Lung (tissue), 12 donors: Measurements from ENCODE around the gene NRCAM. TPM values are rescaled to one million over a fixed set of nuclear protein-coding genes. Genes with fewer than 3 reads are reported as not detected.

Source experiments
- ATAC-seq: fragments of 200-7000 bp; cut with Tn5 transposase; one replicate; pipeline ENCODE4 v1.9.1; 2020; ENCODE audit warnings: moderate number of reproducible peaks; ENCODE audit not compliant: insufficient read depth, low FRiP score
- DNase-seq, 3 donors: peaks; one replicate each; pipeline ENCODE4 v3.0.0-alpha.2; 2013 to 2017
- H3K27ac ChIP-seq, 2 donors: one replicate each; pipeline ENCODE4 v1.5.1; 2013; ENCODE audit warnings: mild to moderate bottlenecking in 2 of 2, moderate library complexity in 2 of 2, control low read depth in 1 of 2, inconsistent platforms in 1 of 2, low read depth in 1 of 2, low read length in 1 of 2
- H3K27me3 ChIP-seq, 3 donors: one replicate each; pipeline ENCODE4 v1.5.1; 2013; ENCODE audit warnings: low read length in 2 of 3; ENCODE audit not compliant: control insufficient read depth in 3 of 3, insufficient read depth in 3 of 3
- H3K36me3 ChIP-seq, 4 donors: one replicate each; pipeline ENCODE4 v1.5.1; 2013; ENCODE audit warnings: low read length in 4 of 4, mild to moderate bottlenecking in 1 of 4, moderate library complexity in 1 of 4; ENCODE audit not compliant: control insufficient read depth in 4 of 4, insufficient read depth in 4 of 4
- H3K4me1 ChIP-seq, 5 donors: one replicate each; pipeline ENCODE4 v1.5.1; 2013; ENCODE audit warnings: low read length in 5 of 5, mild to moderate bottlenecking in 2 of 5, moderate library complexity in 1 of 5; ENCODE audit not compliant: control insufficient read depth in 5 of 5, insufficient read depth in 5 of 5
- H3K4me3 ChIP-seq: one replicate; pipeline ENCODE4 v1.5.1; 2013; ENCODE audit warnings: mild to moderate bottlenecking, control low read depth, moderate library complexity
- H3K9ac ChIP-seq, 2 donors: one replicate each; pipeline ENCODE4 v1.5.1; 2013; ENCODE audit warnings: low read length in 2 of 2, control low read depth in 1 of 2; ENCODE audit not compliant: insufficient read depth in 1 of 2
- H3K9me3 ChIP-seq, 4 donors: one replicate each; pipeline ENCODE4 v1.5.1; 2013; ENCODE audit warnings: low read length in 3 of 4, mild to moderate bottlenecking in 1 of 4, moderate library complexity in 1 of 4; ENCODE audit not compliant: control insufficient read depth in 4 of 4, insufficient read depth in 3 of 4
- WGBS, 2 donors: extraction: QIAGEN DNeasy Blood & Tissue Kit; methylation state at CpG; one replicate each; pipeline ENCODE4 v1.1.7; 2013; 5-methylcytosine and 5-hydroxymethylcytosine counted together
- polyA plus RNA-seq, 2 donors: library from polyadenylated mRNA; stranded (reverse); fragments of 200-250 nt; gene quantifications; one replicate each; pipeline ENCODE4 v1.2.1, GENCODE V29; 2013
- total RNA-seq, 2 donors: library from RNA; depleted of rRNA in 1 of 2; stranded (reverse); fragments of >200 nt in 1 of 2; gene quantifications; one replicate each; pipeline ENCODE4 v1.2.1, GENCODE V29; 2014 to 2021
- TF ChIP-seq, protein P1 (sequence below): IDR thresholded peaks from 2 replicates; pipeline ENCODE4 v1.5.1; 2012; ENCODE audit warnings: mild to moderate bottlenecking; ENCODE audit errors: control extremely low read depth, extremely low read depth
- donor health status: control.
- donor health status: control.
- donor health status: Bipolar disorder and iron deficiency.
- donor health status: healthy.
- donor health status: DM: yes; HTN: yes; CAD: no.

Gene NRCAM
- total and polyA plus RNA-seq, 4 donors: 2.5 to 32.4 (median 11.0) TPM

DNA sequence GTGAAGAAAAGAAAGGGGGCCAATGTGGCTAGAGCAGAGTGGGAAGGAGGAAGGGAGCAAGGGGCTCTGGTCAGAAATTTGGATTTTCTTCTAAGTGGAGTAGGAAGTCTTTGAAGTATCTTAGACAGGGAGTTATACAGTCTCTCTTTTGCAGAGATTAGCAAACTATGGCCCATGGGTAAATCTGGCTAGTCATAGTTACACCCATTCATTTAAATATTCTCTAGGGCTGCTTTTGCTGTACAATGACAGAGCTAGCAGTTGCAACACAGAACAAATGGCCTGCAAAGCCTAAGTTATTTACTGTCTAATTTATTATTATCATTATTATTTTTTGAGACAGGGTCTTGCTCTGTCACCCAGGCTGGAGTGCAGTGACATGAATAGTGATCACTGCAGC, 315.6 kb downstream of the NRCAM start:
- ATAC-seq: no peak
- no peak for DNase-seq
- H3K4me1 ChIP-seq: peaks cover 0 to 2% (median 0%) of the 10 kb centered on the region in 5 donors
- H3K9ac ChIP-seq: no peak overlapping the region
- no peak overlapping the region for H3K4me3 ChIP-seq
- H3K9me3 ChIP-seq: no peaks in the 10 kb centered on the region
- H3K36me3 ChIP-seq: no peaks in the 10 kb centered on the region
- TF ChIP-seq, protein P1, sequence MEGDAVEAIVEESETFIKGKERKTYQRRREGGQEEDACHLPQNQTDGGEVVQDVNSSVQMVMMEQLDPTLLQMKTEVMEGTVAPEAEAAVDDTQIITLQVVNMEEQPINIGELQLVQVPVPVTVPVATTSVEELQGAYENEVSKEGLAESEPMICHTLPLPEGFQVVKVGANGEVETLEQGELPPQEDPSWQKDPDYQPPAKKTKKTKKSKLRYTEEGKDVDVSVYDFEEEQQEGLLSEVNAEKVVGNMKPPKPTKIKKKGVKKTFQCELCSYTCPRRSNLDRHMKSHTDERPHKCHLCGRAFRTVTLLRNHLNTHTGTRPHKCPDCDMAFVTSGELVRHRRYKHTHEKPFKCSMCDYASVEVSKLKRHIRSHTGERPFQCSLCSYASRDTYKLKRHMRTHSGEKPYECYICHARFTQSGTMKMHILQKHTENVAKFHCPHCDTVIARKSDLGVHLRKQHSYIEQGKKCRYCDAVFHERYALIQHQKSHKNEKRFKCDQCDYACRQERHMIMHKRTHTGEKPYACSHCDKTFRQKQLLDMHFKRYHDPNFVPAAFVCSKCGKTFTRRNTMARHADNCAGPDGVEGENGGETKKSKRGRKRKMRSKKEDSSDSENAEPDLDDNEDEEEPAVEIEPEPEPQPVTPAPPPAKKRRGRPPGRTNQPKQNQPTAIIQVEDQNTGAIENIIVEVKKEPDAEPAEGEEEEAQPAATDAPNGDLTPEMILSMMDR: no peak
- no peak overlapping the region for H3K27ac ChIP-seq
- no peaks in the 10 kb centered on the region for H3K27me3 ChIP-seq

DNA sequence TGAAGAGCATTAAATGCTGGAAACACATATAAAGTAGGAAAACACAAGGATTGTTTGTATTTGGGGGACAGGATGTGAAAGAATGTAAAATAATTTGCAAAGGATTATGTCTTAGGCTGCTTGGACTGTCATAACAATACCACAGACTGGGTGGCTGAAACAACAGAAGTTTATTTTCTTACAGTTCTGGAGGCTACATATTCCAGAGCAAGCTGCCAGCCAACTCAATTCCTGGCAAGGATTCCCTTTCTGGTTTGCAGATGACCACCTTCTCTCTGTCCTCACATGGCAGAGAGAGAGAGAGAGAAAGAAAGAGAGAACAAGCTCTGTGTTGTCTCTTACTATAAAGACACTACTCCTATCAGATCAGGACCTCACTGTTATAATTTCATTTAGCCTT, 317.3 kb downstream of the NRCAM start:
- TF ChIP-seq, protein P1: no peak

DNA sequence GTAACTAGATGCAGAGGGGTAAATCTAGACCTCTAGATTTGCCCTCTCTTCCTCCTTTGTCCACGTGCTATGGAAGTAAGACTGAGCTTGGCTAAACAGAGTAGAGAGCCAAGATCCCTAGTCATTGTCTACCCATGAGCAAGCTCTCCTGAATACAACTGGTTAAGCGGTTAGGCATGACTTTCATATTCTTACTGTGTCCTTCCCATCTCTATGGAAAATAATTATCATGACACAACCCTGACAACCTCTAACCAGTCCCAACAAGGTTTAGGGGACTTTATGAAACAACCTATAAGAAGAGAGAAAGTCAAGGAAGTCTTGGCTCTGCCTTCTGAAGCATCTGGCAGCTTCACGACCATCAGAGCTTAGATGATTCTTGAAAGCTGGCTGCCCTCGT, 318.2 kb downstream of the NRCAM start:
- Histone ChIP-seq H3K9ac (no peak overlapping the region), H3K27me3 (no peaks in the 10 kb centered on the region), H3K36me3 (no peaks in the 10 kb centered on the region), H3K27ac (no peak overlapping the region), H3K9me3 (no peaks in the 10 kb centered on the region), H3K4me3 (no peak overlapping the region), H3K4me1 (no peaks in the 10 kb centered on the region)
- ATAC-seq: no peak
- WGBS, 2 donors: 91 to 93% methylated on average over 4 of the region's 4 CpGs
- DNase-seq: no peak
- TF ChIP-seq, protein P1: no peak

More for the DNA sequence above, 317.3 kb downstream of the NRCAM start:
- H3K27me3 ChIP-seq: no peaks in the 10 kb centered on the region
- no peaks in the 10 kb centered on the region for H3K36me3 ChIP-seq
- no peak overlapping the region for H3K4me3 ChIP-seq
- ATAC-seq (no peak), DNase-seq (no peak)
- no peaks in the 10 kb centered on the region for H3K4me1 ChIP-seq
- no peak overlapping the region for H3K9ac ChIP-seq
- no peak overlapping the region for H3K27ac ChIP-seq
- no peaks in the 10 kb centered on the region for H3K9me3 ChIP-seq

DNA sequence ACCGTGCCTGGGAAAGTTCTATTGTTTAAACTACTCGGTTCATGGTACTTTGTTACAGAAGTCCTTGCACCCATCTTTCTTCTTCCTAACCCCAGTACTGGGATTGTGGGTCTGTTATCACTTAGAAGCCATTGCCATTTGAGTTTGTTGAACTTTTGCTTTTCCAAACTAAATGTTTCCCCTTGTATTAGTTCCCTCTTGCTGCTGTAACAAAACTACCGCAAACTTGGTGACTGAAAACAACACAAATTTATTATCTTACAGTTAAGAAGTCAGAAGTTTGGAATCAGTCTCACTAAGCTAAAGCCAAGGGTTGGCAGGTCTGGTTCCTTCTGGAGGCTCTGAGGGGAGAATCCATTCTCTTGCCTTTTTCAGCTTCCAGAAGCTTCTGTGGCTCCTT, 319.2 kb downstream of the NRCAM start:
- Histone ChIP-seq H3K27ac (no peak overlapping the region), H3K36me3 (no peaks in the 10 kb centered on the region), H3K4me3 (no peak overlapping the region), H3K9me3 (no peaks in the 10 kb centered on the region), H3K9ac (no peak overlapping the region), H3K27me3 (no peaks in the 10 kb centered on the region), H3K4me1 (no peaks in the 10 kb centered on the region)
- WGBS, 2 donors: 87 to 96% methylated on average over 3 of the region's 3 CpGs
- TF ChIP-seq, protein P1: no peak
- no peak for DNase-seq
- ATAC-seq: no peak
